DOHH2 (cell line): Measurements from ENCODE around the gene SLC16A13.

Experiments
- H3F3A ChIP-seq: fragments of 200-600 bp; sonication (generic), shearing (Covaris generic); 2 replicates; pipeline ENCODE4 v1.6.0; 2016; ENCODE audit warnings: antibody characterized with exemption, mild to moderate bottlenecking; ENCODE audit not compliant: control insufficient read depth, insufficient read depth
- H3K27ac ChIP-seq: fragments of 200-600 bp; sonication (generic); 2 replicates; pipeline ENCODE4 v1.5.1; 2014; ENCODE audit warnings: low read depth, mild to moderate bottlenecking, low read length, moderate library complexity
- H3K27me3 ChIP-seq: fragments of 200-600 bp; sonication (generic); 2 replicates; pipeline ENCODE4 v1.6.1; 2014; ENCODE audit warnings: mild to moderate bottlenecking, low read length, mixed read lengths; ENCODE audit not compliant: control insufficient read depth
- H3K36me3 ChIP-seq: fragments of 200-600 bp; sonication (generic); 2 replicates; pipeline ENCODE4 v1.6.1; 2014; ENCODE audit warnings: mild to moderate bottlenecking, low read length, moderate library complexity, mixed read lengths; ENCODE audit not compliant: control insufficient read depth
- H3K4me1 ChIP-seq: fragments of 200-600 bp; sonication (generic); 2 replicates; pipeline ENCODE4 v1.6.1; 2014; ENCODE audit warnings: mild to moderate bottlenecking, low read length, mixed read lengths; ENCODE audit not compliant: control insufficient read depth
- H3K4me2 ChIP-seq: fragments of 200-600 bp; sonication (generic); 2 replicates; pipeline ENCODE4 v1.6.0; 2014; ENCODE audit warnings: mild to moderate bottlenecking, low read length, moderate library complexity
- H3K4me3 ChIP-seq: fragments of 200-600 bp; sonication (generic); 2 replicates; pipeline ENCODE4 v1.5.1; 2014; ENCODE audit warnings: mild to moderate bottlenecking, low read length, mixed read lengths
- H3K79me2 ChIP-seq: fragments of 200-600 bp; sonication (generic); 2 replicates; pipeline ENCODE4 v1.6.1; 2014; ENCODE audit warnings: mild to moderate bottlenecking, low read length, mixed read lengths; ENCODE audit not compliant: control insufficient read depth
- H3K9me2 ChIP-seq: fragments of 200-600 bp; sonication (generic); replicated peaks from 2 replicates; pipeline ENCODE4 v1.6.1; 2014; ENCODE audit warnings: mild to moderate bottlenecking, low read length, mixed read lengths; ENCODE audit not compliant: control insufficient read depth
- H3K9me3 ChIP-seq: fragments of 200-600 bp; sonication (generic); 2 replicates; pipeline ENCODE4 v1.6.1; 2014; ENCODE audit warnings: antibody characterized with exemption, low read length, mixed read lengths; ENCODE audit not compliant: control insufficient read depth, insufficient read depth
- H4K20me1 ChIP-seq: fragments of 200-600 bp; sonication (generic); 2 replicates; pipeline ENCODE4 v1.6.0; 2014; ENCODE audit warnings: low read depth, mild to moderate bottlenecking, antibody characterized with exemption, low read length, moderate library complexity; ENCODE audit not compliant: control insufficient read depth, insufficient read depth
- CTCF ChIP-seq: fragments of 200-600 bp; sonication (generic); IDR thresholded peaks from one replicate; pipeline ENCODE4 v1.5.1; 2014; ENCODE audit warnings: antibody characterized with exemption, mild to moderate bottlenecking, low read depth, low read length; ENCODE audit not compliant: poor library complexity, severe bottlenecking
- EZH2phosphoT487 ChIP-seq: fragments of 200-600 bp; sonication (generic); IDR thresholded peaks from 2 replicates; pipeline ENCODE4 v1.6.1; 2017; ENCODE audit warnings: borderline replicate concordance, mild to moderate bottlenecking, antibody characterized with exemption, low read length, moderate library complexity, mixed read lengths

The SLC16A13 gene

GRCh38 chr17:7039832-7040231 lies 4.0 kb downstream of the SLC16A13 start:
- Histone ChIP-seq H3K9me3 (no peaks in the 10 kb centered on the region), H3K79me2 (peaks cover 20% of the 10 kb centered on the region), H3K4me1 (peaks cover 54% of the 10 kb centered on the region), H4K20me1 (no peaks in the 10 kb centered on the region), H3K27me3 (peaks cover 15% of the 10 kb centered on the region), H3K9me2 (no peaks in the 10 kb centered on the region), H3F3A (peaks cover 6% of the 10 kb centered on the region; the same call in 1 of the 2 replicates), H3K36me3 (peaks cover 8% of the 10 kb centered on the region), H3K4me2 (peak overlapping the region; percentile 88), H3K4me3 (peak overlapping the region; percentile 40), H3K27ac (peak overlapping the region; percentile 33)
- no peak for TF ChIP-seq CTCF
- TF ChIP-seq EZH2phosphoT487, result no peak

- Histone ChIP-seq H3K27me3 (peaks cover 25% of the 10 kb centered on the region), H3K4me2 (no peak overlapping the region), H3F3A (peaks cover 9% of the 10 kb centered on the region), H3K9me2 (no peaks in the 10 kb centered on the region), H3K36me3 (peaks cover 8% of the 10 kb centered on the region), H3K4me3 (no peak overlapping the region), H3K9me3 (no peaks in the 10 kb centered on the region), H3K79me2 (peaks cover 4% of the 10 kb centered on the region), H3K4me1 (peaks cover 57% of the 10 kb centered on the region), H3K27ac (no peak overlapping the region), H4K20me1 (no peaks in the 10 kb centered on the region)
- TF ChIP-seq CTCF, result no peak
- no peak for TF ChIP-seq EZH2phosphoT487
These were observed 6.0 kb downstream of the SLC16A13 start for GRCh38 chr17:7041607-7042500.

GRCh38 chr17:7042501-7043181 lies 6.8 kb downstream of the SLC16A13 start:
- H3F3A ChIP-seq, result peaks cover 8% of the 10 kb centered on the region
- peak overlapping the region; percentile 65 for H3K4me2 ChIP-seq
- H3K9me2 ChIP-seq, result no peaks in the 10 kb centered on the region
- peaks cover 2% of the 10 kb centered on the region for H3K79me2 ChIP-seq
- H3K4me1 ChIP-seq, result peaks cover 57% of the 10 kb centered on the region
- H3K27ac ChIP-seq, result no peak overlapping the region
- peaks cover 25% of the 10 kb centered on the region for H3K27me3 ChIP-seq
- H3K4me3 ChIP-seq, result peak overlapping the region; percentile 57
- no peaks in the 10 kb centered on the region for H3K9me3 ChIP-seq
- H3K36me3 ChIP-seq, result peaks cover 8% of the 10 kb centered on the region
- H4K20me1 ChIP-seq, result no peaks in the 10 kb centered on the region
- no peak for TF ChIP-seq CTCF
- no peak for TF ChIP-seq EZH2phosphoT487
